Lower leg skin (tissue), 3 donors: ENCODE measurements around the gene DSP.

Source experiments
- CTCF ChIP-seq, 3 donors: fragments of 450-650 bp; IDR thresholded peaks; one replicate each; pipeline ENCODE4 v1.5.1; 2016; ENCODE audit warnings: antibody characterized with exemption in 3 of 3, mild to moderate bottlenecking in 3 of 3, moderate library complexity in 2 of 3
- POLR2A ChIP-seq, 2 donors: fragments of 450-650 bp; IDR thresholded peaks; one replicate each; pipeline ENCODE4 v1.6.1; 2016 to 2017; ENCODE audit warnings: antibody characterized with exemption in 2 of 2, mild to moderate bottlenecking in 1 of 2, moderate library complexity in 1 of 2

- TF ChIP-seq CTCF (IDR thresholded peaks at IDR 0.05) (no peak), POLR2A (IDR thresholded peaks at IDR 0.05) (no peak)
Measured at GRCh38 chr6:7496266-7496875, 45.1 kb upstream of the DSP start.
